DMS114 treated with DMSO at 0.1 percent for 48 hours (cell line): ENCODE results near the gene GP1BB.
"Not testable (repeated sequence)": the region's sequence is repeated elsewhere in the genome, so short reads cannot be mapped to it uniquely, and the experiment has no call there.

ENCODE experiments used
- DNase-seq: peaks from one replicate; lab custom pipeline; 2025; ENCODE audit not compliant: unreplicated experiment; lab: John Stamatoyannopoulos, UW

Gene GP1BB

GRCh38 chr22:19723232-19723982 is at the start of gene GP1BB:
Gene GP1BB (plus strand): TSS chr22:19723539. CDS start chr22:19723570, 31 bp downstream.
- no peak for DNase-seq

- DNase-seq = no peak
Measured at GRCh38 chr22:19673660-19674059, 49.7 kb upstream of the GP1BB start.

- DNase-seq = no peak
Measured at GRCh38 chr22:19674129-19674928, 49.0 kb upstream of the GP1BB start.

GRCh38 chr22:19674929-19675253 is 48.4 kb upstream of the GP1BB start:
- no peak for DNase-seq

GRCh38 chr22:19675428-19675827 is 47.9 kb upstream of the GP1BB start:
- no peak for DNase-seq

GRCh38 chr22:19676437-19676836 is 46.9 kb upstream of the GP1BB start:
- DNase-seq = not testable (repeated sequence)

- no peak for DNase-seq
Measured at GRCh38 chr22:19678949-19679521, 44.3 kb upstream of the GP1BB start.

GRCh38 chr22:19679522-19680101 is 43.7 kb upstream of the GP1BB start:
- no peak for DNase-seq

GRCh38 chr22:19680287-19680881 is 43.0 kb upstream of the GP1BB start:
- no peak for DNase-seq

GRCh38 chr22:19680911-19681862 is 42.2 kb upstream of the GP1BB start:
- DNase-seq = no peak

- DNase-seq = no peak
Measured at GRCh38 chr22:19681863-19682245, 41.5 kb upstream of the GP1BB start.

- no peak for DNase-seq
Measured at GRCh38 chr22:19686946-19687345, 36.4 kb upstream of the GP1BB start.

- DNase-seq = no peak
Measured at GRCh38 chr22:19687561-19688300, 35.6 kb upstream of the GP1BB start.

- no peak for DNase-seq
Measured at GRCh38 chr22:19688301-19689290, 34.7 kb upstream of the GP1BB start.

GRCh38 chr22:19689408-19689807 is 33.9 kb upstream of the GP1BB start:
- DNase-seq = no peak

- no peak for DNase-seq
Measured at GRCh38 chr22:19691007-19691720, 32.2 kb upstream of the GP1BB start.

- no peak for DNase-seq
Measured at GRCh38 chr22:19691721-19692341, 31.5 kb upstream of the GP1BB start.
